Vagina (tissue), 2 donors: ENCODE results near the gene BAHCC1.

Experiments
- CTCF ChIP-seq, 3 experiments: fragments of 450-650 bp in 2 of 3; fragments of 200-600 bp in 1 of 3; sonication (generic) in 1 of 3; IDR thresholded peaks; one replicate each; pipeline ENCODE4 v1.5.1; 2017 to 2019; ENCODE audit warnings: antibody characterized with exemption in 3 of 3, mild to moderate bottlenecking in 2 of 3, moderate library complexity in 2 of 3
- POLR2A ChIP-seq, 2 donors: fragments of 450-650 bp; IDR thresholded peaks; one replicate each; pipeline ENCODE4 v1.6.1; 2017; ENCODE audit warnings: antibody characterized with exemption in 2 of 2, mild to moderate bottlenecking in 2 of 2, moderate library complexity in 2 of 2

DNA sequence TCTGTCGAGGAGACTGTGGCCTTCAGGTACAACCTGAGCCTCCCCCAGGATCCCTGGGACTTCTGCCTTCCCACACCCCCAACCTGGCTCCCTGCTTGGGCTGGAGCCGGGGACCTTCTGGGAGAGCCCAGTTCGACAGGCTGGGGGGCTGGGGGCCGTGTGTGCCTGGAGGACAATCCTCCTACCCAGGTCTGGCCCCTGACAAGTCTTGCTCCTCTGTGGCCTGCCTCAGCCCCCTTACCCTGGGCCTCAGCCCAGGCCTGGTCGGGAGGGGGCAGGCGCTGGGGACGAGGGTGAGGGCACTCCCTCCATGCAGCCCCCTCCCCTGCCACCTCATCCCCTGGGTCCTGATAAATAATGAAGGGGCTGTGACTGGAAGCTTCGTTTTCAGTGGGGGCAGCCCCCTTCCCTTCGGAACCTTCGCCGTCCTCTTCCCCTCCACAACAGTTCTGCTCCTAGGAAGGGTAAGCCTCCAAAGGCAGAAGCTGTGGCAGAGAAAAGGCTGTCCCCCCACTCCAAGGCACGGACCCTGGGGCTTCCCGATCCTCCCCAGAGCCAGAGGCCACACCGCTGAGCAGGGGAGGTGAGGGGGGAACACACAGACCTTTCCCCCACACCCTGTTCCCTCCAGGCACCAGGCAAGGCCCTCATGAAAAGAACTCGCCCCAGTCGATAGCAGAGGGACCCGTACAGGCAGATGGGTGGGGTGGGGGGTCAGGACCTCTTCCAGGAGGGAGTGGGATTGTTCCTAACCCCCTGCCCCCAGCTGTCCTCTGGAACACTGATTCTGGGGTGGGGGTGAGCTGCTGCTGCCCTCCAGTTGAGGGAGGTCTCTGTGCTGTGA, 5.0 kb upstream of the BAHCC1 start:
- TF ChIP-seq CTCF (IDR thresholded peaks at IDR 0.05), result no peak
- no peak for TF ChIP-seq POLR2A (IDR thresholded peaks at IDR 0.05)
